ENCODE results near the gene TRAK2.

Gene TRAK2

GRCh38 chr2:201447086-201447485 is 4.2 kb downstream of the TRAK2 start:
- H3K4me1 ChIP-seq (ENCODE audit: insufficient read depth, low read length, poor library complexity, severe bottlenecking) = peaks cover 48% of the 10 kb centered on the region
- peaks cover 26% of the 10 kb centered on the region for H3K79me2 ChIP-seq (ENCODE audit: insufficient read depth, low read length)
- H3K4me2 ChIP-seq (ENCODE audit: low read depth, low read length, poor library complexity, severe bottlenecking) = peak overlapping the region; percentile 38

GRCh38 chr2:201444746-201445465 is 6.4 kb downstream of the TRAK2 start:
- Histone ChIP-seq H3K9me3 (ENCODE audit: insufficient read depth, low read depth, low read length) (no peaks in the 10 kb centered on the region), H3F3A (ENCODE audit: low read depth) (no peaks in the 10 kb centered on the region; the same call in 1 of the 2 replicates), H3K9ac (ENCODE audit: low read depth, low read length, poor library complexity, severe bottlenecking) (no peak overlapping the region), H3K36me3 (ENCODE audit: insufficient read depth, low read length) (no peaks in the 10 kb centered on the region), H2AFZ (ENCODE audit: low read length) (no peak overlapping the region), H3K9me2 (replicated peaks; ENCODE audit: low read depth, low read length) (no peaks in the 10 kb centered on the region), H4K20me1 (ENCODE audit: insufficient read depth, low read length, poor library complexity, severe bottlenecking) (no peaks in the 10 kb centered on the region), H3K4me3 (ENCODE audit: low read length, poor library complexity, severe bottlenecking) (no peak overlapping the region), H3K79me2 (ENCODE audit: insufficient read depth, low read length) (peaks cover 15% of the 10 kb centered on the region), H3K4me1 (ENCODE audit: insufficient read depth, low read length, poor library complexity, severe bottlenecking) (peaks cover 41% of the 10 kb centered on the region), H3K27me3 (ENCODE audit: insufficient read depth, low read length, poor library complexity, severe bottlenecking) (no peaks in the 10 kb centered on the region), H3K4me2 (ENCODE audit: low read depth, low read length, poor library complexity, severe bottlenecking) (no peak overlapping the region)
- TF ChIP-seq EZH2phosphoT487 (IDR thresholded peaks at IDR 0.05; ENCODE audit: borderline replicate concordance) (no peak), CTCF (conservative IDR thresholded peaks at IDR 0.05; ENCODE audit: low read length) (no peak)

More at GRCh38 chr2:201447086-201447485, 4.2 kb downstream of the TRAK2 start:
- no peak overlapping the region for H3K4me3 ChIP-seq (ENCODE audit: low read length, poor library complexity, severe bottlenecking)
- no peaks in the 10 kb centered on the region for H4K20me1 ChIP-seq (ENCODE audit: insufficient read depth, low read length, poor library complexity, severe bottlenecking)
- TF ChIP-seq CTCF (conservative IDR thresholded peaks at IDR 0.05; ENCODE audit: low read length) = no peak
- no peak for TF ChIP-seq EZH2phosphoT487 (IDR thresholded peaks at IDR 0.05; ENCODE audit: borderline replicate concordance)
- H3K9me2 ChIP-seq (replicated peaks; ENCODE audit: low read depth, low read length) = no peaks in the 10 kb centered on the region
- H3K9me3 ChIP-seq (ENCODE audit: insufficient read depth, low read depth, low read length) = no peaks in the 10 kb centered on the region
- H3F3A ChIP-seq (ENCODE audit: low read depth) = no peaks in the 10 kb centered on the region; the same call in 1 of the 2 replicates
- no peaks in the 10 kb centered on the region for H3K36me3 ChIP-seq (ENCODE audit: insufficient read depth, low read length)
- no peak overlapping the region for H2AFZ ChIP-seq (ENCODE audit: low read length)
- no peak overlapping the region for H3K9ac ChIP-seq (ENCODE audit: low read depth, low read length, poor library complexity, severe bottlenecking)
- H3K27me3 ChIP-seq (ENCODE audit: insufficient read depth, low read length, poor library complexity, severe bottlenecking) = no peaks in the 10 kb centered on the region

- no peaks in the 10 kb centered on the region for H3K9me3 ChIP-seq (ENCODE audit: insufficient read depth, low read depth, low read length)
- H3K4me1 ChIP-seq (ENCODE audit: insufficient read depth, low read length, poor library complexity, severe bottlenecking) = peaks cover 14% of the 10 kb centered on the region
- no peaks in the 10 kb centered on the region for H4K20me1 ChIP-seq (ENCODE audit: insufficient read depth, low read length, poor library complexity, severe bottlenecking)
- H3K79me2 ChIP-seq (ENCODE audit: insufficient read depth, low read length) = peaks cover 2% of the 10 kb centered on the region; the same call in 1 of the 2 replicates
- no peak overlapping the region for H3K4me2 ChIP-seq (ENCODE audit: low read depth, low read length, poor library complexity, severe bottlenecking)
- no peaks in the 10 kb centered on the region for H3F3A ChIP-seq (ENCODE audit: low read depth)
- H3K9ac ChIP-seq (ENCODE audit: low read depth, low read length, poor library complexity, severe bottlenecking) = no peak overlapping the region
- no peak overlapping the region for H3K4me3 ChIP-seq (ENCODE audit: low read length, poor library complexity, severe bottlenecking)
- H3K9me2 ChIP-seq (replicated peaks; ENCODE audit: low read depth, low read length) = no peaks in the 10 kb centered on the region
- TF ChIP-seq CTCF (conservative IDR thresholded peaks at IDR 0.05; ENCODE audit: low read length) (no peak), EZH2phosphoT487 (IDR thresholded peaks at IDR 0.05; ENCODE audit: borderline replicate concordance) (no peak)
- H3K36me3 ChIP-seq (ENCODE audit: insufficient read depth, low read length) = no peaks in the 10 kb centered on the region
- H3K27me3 ChIP-seq (ENCODE audit: insufficient read depth, low read length, poor library complexity, severe bottlenecking) = no peaks in the 10 kb centered on the region
- H2AFZ ChIP-seq (ENCODE audit: low read length) = no peak overlapping the region
These were observed 9.8 kb downstream of the TRAK2 start for GRCh38 chr2:201441409-201441808.

Measured in Loucy (cell line).